GM19193 (cell line): ENCODE results near the gene ROR2.

Source experiments
- POLR2A ChIP-seq: IDR thresholded peaks from 4 replicates; pipeline ENCODE4 v1.6.1; 2011; ENCODE audit not compliant: insufficient read depth, insufficient read length; ENCODE audit errors: extremely low read depth

ROR2 gene

GRCh38 chr9:91917436-91917835 is 32.6 kb downstream of the ROR2 start:
- TF ChIP-seq POLR2A: no peak

DNA sequence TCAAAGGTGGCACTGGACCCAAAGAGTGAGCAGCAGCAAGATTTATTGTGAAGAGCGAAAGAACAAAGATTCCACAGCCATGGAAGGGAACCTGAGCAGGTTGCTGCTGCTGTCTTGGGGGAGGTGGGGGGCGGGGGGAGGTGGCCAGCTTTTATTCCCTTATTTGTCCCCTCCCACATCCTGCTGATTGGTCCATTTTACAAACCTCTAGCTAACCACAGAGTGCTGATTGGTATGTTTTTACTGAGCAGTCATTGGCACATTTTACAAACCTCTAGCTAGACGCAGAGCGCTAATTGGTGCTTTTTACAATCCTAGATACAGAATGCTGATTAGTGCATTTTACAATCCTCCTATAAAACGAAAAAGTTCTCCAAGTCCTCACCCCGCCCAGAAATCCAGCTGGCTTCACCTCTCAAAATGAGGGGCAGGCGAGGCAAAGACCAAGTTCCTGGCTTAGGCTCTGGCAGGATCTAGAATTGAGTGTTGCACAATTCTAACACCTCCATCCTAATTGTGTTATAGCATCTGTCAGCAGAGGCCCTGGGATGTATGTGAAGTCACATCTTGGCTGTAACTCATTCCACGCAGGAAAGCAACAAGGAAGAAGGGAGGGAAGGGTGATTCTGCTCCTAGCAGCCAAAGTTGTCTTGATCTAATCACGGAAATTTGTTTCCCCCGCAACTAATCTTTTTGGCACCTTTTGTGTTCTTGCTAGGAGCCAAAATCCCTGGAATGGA is 34.3 kb downstream of the ROR2 start:
- TF ChIP-seq POLR2A: no peak

GRCh38 chr9:91914937-91915336 is 35.1 kb downstream of the ROR2 start:
- no peak for TF ChIP-seq POLR2A

- no peak for TF ChIP-seq POLR2A
These were observed 35.6 kb downstream of the ROR2 start for GRCh38 chr9:91914404-91914803.

GRCh38 chr9:91913986-91914385 is 36.0 kb downstream of the ROR2 start:
- TF ChIP-seq POLR2A: no peak

DNA sequence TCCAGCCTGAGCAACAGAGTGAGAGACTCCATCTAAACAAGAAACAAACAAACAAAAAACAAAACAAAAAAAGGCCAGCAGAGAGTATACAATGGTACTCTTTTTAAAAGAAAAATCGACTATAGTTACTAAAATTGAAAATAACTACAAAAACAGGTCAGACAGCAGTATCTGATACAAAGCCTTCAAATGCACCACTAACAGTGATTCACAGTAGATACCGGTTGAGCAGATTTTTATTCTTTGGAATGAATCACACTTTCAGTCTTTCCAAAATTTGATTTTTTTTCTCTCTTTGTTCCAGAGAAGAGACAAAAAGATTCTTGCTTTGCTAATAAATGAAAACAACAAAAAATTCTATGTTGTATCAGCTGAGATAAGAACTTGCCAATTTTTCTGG is 36.9 kb downstream of the ROR2 start:
- TF ChIP-seq POLR2A: no peak

- TF ChIP-seq POLR2A: no peak
These were observed 38.4 kb downstream of the ROR2 start for GRCh38 chr9:91911657-91912056.

DNA sequence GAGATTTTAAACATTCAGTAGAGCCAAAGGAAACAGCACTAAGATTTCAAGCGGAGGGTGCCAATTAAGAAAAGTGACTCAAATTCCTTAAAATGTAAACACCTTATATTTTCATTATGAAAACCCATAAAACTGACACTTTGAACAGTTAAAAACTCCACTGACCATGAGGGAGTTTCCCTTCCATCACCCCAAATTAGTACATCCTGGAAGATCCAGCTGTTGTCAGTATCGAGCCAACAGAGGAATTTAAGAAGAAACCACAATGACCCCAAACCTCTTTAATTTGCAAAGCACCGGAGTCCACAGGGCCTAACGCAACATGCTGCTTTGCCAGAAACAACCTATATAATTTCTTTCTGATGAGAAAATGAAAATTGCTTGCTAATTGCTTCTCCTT is 41.3 kb downstream of the ROR2 start:
- TF ChIP-seq POLR2A: no peak

- TF ChIP-seq POLR2A: no peak
These were observed 41.8 kb downstream of the ROR2 start for GRCh38 chr9:91908293-91908623.

DNA sequence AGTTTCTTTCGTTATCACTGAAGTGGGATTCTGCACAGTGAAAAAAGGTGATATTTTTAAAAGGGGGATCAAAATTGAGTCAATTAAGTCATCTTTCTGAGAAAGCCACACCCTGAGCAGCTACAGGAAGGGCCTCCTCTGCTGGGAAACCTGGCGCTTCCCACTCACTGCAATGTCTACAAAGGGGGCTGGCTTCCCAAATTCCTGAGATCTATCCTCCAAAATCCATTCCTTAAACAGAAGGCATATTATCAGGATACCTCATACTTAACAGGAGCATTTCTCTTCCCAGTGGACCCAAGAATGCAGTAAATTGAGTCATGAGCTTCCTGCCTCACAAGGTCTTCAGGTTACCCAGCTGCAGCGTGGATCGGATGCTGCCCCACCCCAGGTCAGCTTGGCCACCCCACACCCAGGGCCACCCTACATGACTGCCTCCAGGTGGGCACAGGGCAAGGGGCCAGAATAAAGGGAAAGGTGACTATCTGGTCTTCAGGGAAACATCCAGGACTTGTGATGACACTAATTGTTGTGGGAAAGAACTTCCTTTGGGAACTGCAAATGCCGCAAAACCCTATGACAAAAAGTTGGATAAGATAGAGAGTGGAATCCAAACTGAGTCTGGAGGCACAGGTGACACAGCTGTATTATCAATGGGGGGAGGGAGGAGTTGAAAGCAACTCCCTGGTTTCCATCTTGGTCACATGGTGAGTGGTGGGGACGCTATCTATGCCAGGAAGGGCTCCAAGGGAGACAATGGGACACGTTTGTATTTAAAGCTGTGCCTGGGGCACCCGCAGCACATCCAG is 42.3 kb downstream of the ROR2 start:
- no peak for TF ChIP-seq POLR2A

- no peak for TF ChIP-seq POLR2A
These were observed 44.0 kb downstream of the ROR2 start for GRCh38 chr9:91905991-91906469.

- no peak for TF ChIP-seq POLR2A
These were observed 44.8 kb downstream of the ROR2 start for GRCh38 chr9:91905237-91905650.

DNA sequence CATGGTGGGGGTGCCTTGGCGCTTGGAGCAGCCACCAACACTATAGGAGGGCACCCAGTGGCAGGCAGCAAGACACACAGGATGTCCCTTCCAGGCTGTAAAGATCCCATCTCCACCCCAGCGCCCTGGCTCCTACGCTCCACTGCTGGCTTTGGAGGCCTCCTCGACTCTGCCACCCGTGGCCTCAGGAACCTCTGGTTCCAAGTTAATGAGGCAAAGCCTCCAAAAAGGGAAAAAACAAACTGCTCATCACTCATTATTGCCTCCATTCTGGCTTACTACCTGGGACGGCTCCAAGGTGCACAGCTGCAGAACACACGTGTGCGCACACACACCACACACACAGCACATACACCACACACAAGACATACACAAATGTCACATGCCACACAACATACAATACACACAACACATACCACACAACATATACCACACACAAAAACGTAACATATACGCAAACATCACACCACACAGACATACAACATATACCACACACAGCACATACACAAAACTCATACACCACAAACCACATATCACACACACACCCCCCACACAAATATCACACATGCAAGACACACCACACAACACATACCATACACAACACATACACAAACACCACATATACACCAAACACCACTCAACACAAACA is 45.3 kb downstream of the ROR2 start:
- TF ChIP-seq POLR2A: no peak

GRCh38 chr9:91903126-91903911 is 46.7 kb downstream of the ROR2 start:
- TF ChIP-seq POLR2A: no peak
